HepG2 (cell line): ENCODE measurements around the gene NKAIN4. TPM values are rescaled to one million over a fixed set of nuclear protein-coding genes. Genes with fewer than 3 reads are reported as not detected.

Source experiments
- ATAC-seq: fragments of 200-7000 bp; cut with Tn5 transposase; 3 replicates; pipeline ENCODE4 v1.9.1; 2020; ENCODE audit warnings: mild to moderate bottlenecking, moderate library complexity
- BruUV-seq: library from RNA; stranded (reverse); fragments of 400-500 nt; replicated peaks from 2 replicates; lab custom pipeline; 2021; lab: Mats Ljungman, UMichigan
- CTCF ChIA-PET: fragments of 300-600 bp; formaldehyde crosslinking; extraction: SDS; loops from one replicate; lab custom pipeline; 2021; ENCODE audit warnings: low total read pairs, inconsistent platforms, low intra/inter-chr PET ratio; lab: Yijun Ruan, JAX
- POLR2A ChIA-PET: fragments of 350-600 bp; sonication (Branson Sonifier 250); formaldehyde crosslinking; loops from one replicate; lab custom pipeline; 2020; ENCODE audit warnings: antibody characterized with exemption, inconsistent platforms; lab: Yijun Ruan, JAX
- DNase-seq: peaks from one replicate; pipeline ENCODE4 v3.0.0-alpha.2; 2015; ENCODE audit warnings: low spot score
- FAIRE-seq: peaks from 3 replicates; lab custom pipeline; 2011; peaks lifted over from hg19 to GRCh38; lab: Jason Lieb, UNC
- H2AFZ ChIP-seq: one replicate; pipeline ENCODE4 v1.6.1; 2011; ENCODE audit warnings: low read length, inconsistent platforms
- H3K27ac ChIP-seq: fragments of 300-600 bp; 3 replicates; pipeline ENCODE4 v1.8.0; 2011; ENCODE audit warnings: mixed run types, mild to moderate bottlenecking, mixed read lengths, low read length, inconsistent platforms; ENCODE audit not compliant: insufficient read depth; ENCODE audit errors: extremely low read length
- H3K27me3 ChIP-seq, 2 experiments: fragments of 200-600 bp in 1 of 2; 2 replicates in 1 of 2; 3 replicates in 1 of 2; pipeline versions ENCODE4 v1.6.0 to v1.8.0; 2011; ENCODE audit warnings: low read length in 2 of 2, mild to moderate bottlenecking in 2 of 2, moderate library complexity in 2 of 2, inconsistent platforms in 1 of 2; ENCODE audit not compliant: insufficient read depth in 2 of 2, control insufficient read depth in 1 of 2
- H3K36me3 ChIP-seq, 2 experiments: fragments of 200-600 bp in 1 of 2; replicated peaks in 1 of 2; 2 replicates in 1 of 2; 3 replicates in 1 of 2; pipeline versions ENCODE4 v1.5.1 to v1.8.0; 2011; ENCODE audit warnings: low read length in 2 of 2, inconsistent platforms in 1 of 2; ENCODE audit not compliant: insufficient read depth in 2 of 2, control insufficient read depth in 1 of 2
- H3K4me1 ChIP-seq: 2 replicates; pipeline ENCODE4 v1.5.1; 2012; ENCODE audit warnings: low read length, inconsistent platforms; ENCODE audit not compliant: insufficient read depth
- H3K4me2 ChIP-seq: 2 replicates; pipeline ENCODE4 v1.6.0; 2011; ENCODE audit warnings: low read depth, low read length, inconsistent platforms
- H3K4me3 ChIP-seq, 3 experiments: fragments of 200-600 bp in 1 of 3; sonication (generic), shearing (Covaris generic) in 1 of 3; replicated peaks in 1 of 3; 2 replicates each; pipeline ENCODE4 v1.5.1; 2011 to 2016; ENCODE audit warnings: low read length in 3 of 3, inconsistent platforms in 2 of 3, low read depth in 2 of 3, mild to moderate bottlenecking in 2 of 3, control low read depth in 1 of 3, mixed read lengths in 1 of 3; ENCODE audit not compliant: insufficient read depth in 1 of 3
- H3K79me2 ChIP-seq: one replicate; pipeline ENCODE4 v1.6.1; 2011; ENCODE audit warnings: low read length, inconsistent platforms; ENCODE audit not compliant: insufficient read depth
- H3K9ac ChIP-seq: 2 replicates; pipeline ENCODE4 v1.6.0; 2011; ENCODE audit warnings: mild to moderate bottlenecking, low read depth, low read length, inconsistent platforms; ENCODE audit not compliant: insufficient read depth
- H3K9me3 ChIP-seq: 2 replicates; pipeline ENCODE4 v1.5.1; 2012; ENCODE audit warnings: mild to moderate bottlenecking, low read length
- H4K20me1 ChIP-seq: 2 replicates; pipeline ENCODE4 v1.6.0; 2011; ENCODE audit warnings: inconsistent platforms, mild to moderate bottlenecking, low read length, moderate library complexity; ENCODE audit not compliant: insufficient read depth
- AGO2 ChIP-seq: fragments of 200-400 bp; formaldehyde crosslinking; optimal IDR thresholded peaks from 2 replicates; pipeline ENCODE3; 2017; ENCODE audit warnings: mild to moderate bottlenecking, low read depth, low read length, moderate library complexity
- ARHGAP35 ChIP-seq: sonication (generic); formaldehyde crosslinking; IDR thresholded peaks from 2 replicates; pipeline ENCODE4 v1.9.0; 2022; ENCODE audit warnings: mild to moderate bottlenecking, inconsistent platforms, moderate library complexity, missing genetic modification reagents, borderline replicate concordance
- EED ChIP-seq: sonication (generic); formaldehyde crosslinking; IDR thresholded peaks from 2 replicates; pipeline ENCODE4 v1.5.0; 2020; ENCODE audit warnings: mild to moderate bottlenecking, missing genetic modification reagents
- HDAC1 ChIP-seq: sonication (generic); formaldehyde crosslinking; IDR thresholded peaks from 2 replicates; pipeline ENCODE4 v1.5.1; 2020; ENCODE audit warnings: mild to moderate bottlenecking, missing genetic modification reagents
- HIC2 ChIP-seq: sonication (generic); formaldehyde crosslinking; IDR thresholded peaks from 2 replicates; pipeline ENCODE4 v1.9.0; 2022; ENCODE audit warnings: low read depth, missing genetic modification reagents
- HOXA5 ChIP-seq: sonication (generic); formaldehyde crosslinking; IDR thresholded peaks from 2 replicates; pipeline ENCODE4 v1.4.0; 2020; ENCODE audit warnings: missing genetic modification reagents
- NFE2L1 ChIP-seq: sonication (generic); formaldehyde crosslinking; IDR thresholded peaks from 2 replicates; pipeline ENCODE4 v1.4.0; 2020; ENCODE audit warnings: missing genetic modification reagents, mild to moderate bottlenecking, borderline replicate concordance
- PCBP1 ChIP-seq: fragments of 200-400 bp; formaldehyde crosslinking; IDR thresholded peaks from 2 replicates; pipeline ENCODE4 v1.6.1; 2017; ENCODE audit warnings: mild to moderate bottlenecking, low read depth, low read length, borderline replicate concordance
- PPARG ChIP-seq: conservative IDR thresholded peaks from 2 replicates; pipeline ENCODE4 v1.6.1; 2016; ENCODE audit warnings: missing biosample characterization, missing genetic modification reagents
- RXRA ChIP-seq: sonication (generic); formaldehyde crosslinking; IDR thresholded peaks from 2 replicates; pipeline ENCODE4 v1.5.1; 2020; ENCODE audit warnings: missing genetic modification reagents
- ZBTB7A ChIP-seq: sonication (generic); formaldehyde crosslinking; IDR thresholded peaks from 2 replicates; pipeline ENCODE4 v1.8.0; 2022; ENCODE audit warnings: mild to moderate bottlenecking, missing genetic modification reagents
- ZNF383 ChIP-seq: sonication (generic); formaldehyde crosslinking; IDR thresholded peaks from 2 replicates; pipeline ENCODE4 v1.4.0; 2020; ENCODE audit warnings: missing genetic modification reagents, mild to moderate bottlenecking, borderline replicate concordance
- ZNF547 ChIP-seq: sonication (generic); formaldehyde crosslinking; IDR thresholded peaks from 2 replicates; pipeline ENCODE4 v1.5.1; 2020; ENCODE audit warnings: mild to moderate bottlenecking, missing genetic modification reagents
- WGBS: methylation state at CpG from one replicate; pipeline ENCODE4 v1.1.6; 2017; ENCODE audit warnings: low lambda C conversion rate; 5-methylcytosine and 5-hydroxymethylcytosine counted together
- in situ Hi-C: cut with HindIII; loops from 2 replicates; pipeline ENCODE4 v1.10.0; 2017; ENCODE audit warnings: low pct_unique_long_range_greater_than_20kb; ENCODE audit not compliant: extremely low pct_ligation_motif_present
- intact Hi-C: fragments of 100-400 bp; cut with micrococcal nuclease; formaldehyde crosslinking; loops from one replicate; pipeline ENCODE4 v1.10.0; 2022; ENCODE audit not compliant: unreplicated experiment
- polyA plus RNA-seq, 8 experiments: library from polyadenylated mRNA; depleted of rRNA in 3 of 8; stranded (reverse) in 7 of 8; unstranded in 1 of 8; fragments of >200 nt; fragmentation: Illumina TruSeq in 4 of 8; extraction: Trizol in 4 of 8; gene quantifications; 2 replicates each; pipeline versions ENCODE4 v1.2.1 to v1.2.3, GENCODE V29; 2011 to 2016; ENCODE audit warnings: low read depth in 4 of 8, missing spikeins in 1 of 8, mixed read lengths in 1 of 8; ENCODE audit not compliant: insufficient read depth in 1 of 8
- total RNA-seq, 5 experiments: library from RNA; depleted of rRNA; stranded (reverse); fragments of >200 nt; fragmentation: Illumina TruSeq; extraction: Trizol; gene quantifications; 2 replicates each; pipeline ENCODE4 v1.2.3, GENCODE V29; 2016; ENCODE audit warnings: low read depth in 1 of 5
- TF ChIP-seq, protein P1 (sequence below): sonication (generic); IDR thresholded peaks from 2 replicates; pipeline ENCODE4 v1.6.1; 2016; ENCODE audit warnings: low read depth, borderline replicate concordance
- TF ChIP-seq, protein P2 (sequence below): IDR thresholded peaks from 2 replicates; pipeline ENCODE4 v1.6.1; 2016; ENCODE audit warnings: missing compliant biosample characterization, missing genetic modification reagents, borderline replicate concordance

NKAIN4 gene
- total and polyA plus RNA-seq, 2 of the 13 experiments (the other 11 are each of a cell fraction or from before 2014, with no cell fraction given), result not detected

DNA sequence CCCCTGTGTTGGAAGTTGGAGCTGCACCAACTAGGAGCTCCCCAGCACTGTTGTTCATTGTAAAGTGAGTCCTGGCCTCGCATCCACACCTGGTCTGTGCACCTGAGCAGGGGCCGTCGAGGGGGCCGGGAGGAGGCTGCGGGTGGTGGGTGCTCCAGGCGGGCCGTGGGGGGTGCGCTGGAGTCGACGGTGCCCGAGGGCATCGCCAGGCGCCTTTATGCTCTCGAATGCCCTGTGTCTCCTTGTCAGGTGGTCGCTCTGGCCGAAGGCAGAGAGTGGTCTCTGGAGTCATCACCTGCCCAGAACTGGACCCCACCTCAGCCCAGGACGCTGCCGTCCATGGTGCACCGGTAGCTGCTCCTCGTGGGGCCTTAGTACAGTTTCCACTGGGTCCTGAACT is 22.7 kb upstream of the NKAIN4 start (continued):
- TF ChIP-seq NFE2L1 (CRISPR knock-in tag) (no peak), HOXA5 (no peak), ZBTB7A (CRISPR knock-in tag) (no peak), PPARG (CRISPR knock-in tag) (no peak), ARHGAP35 (CRISPR knock-in tag) (no peak)
- TF ChIP-seq, protein P1, sequence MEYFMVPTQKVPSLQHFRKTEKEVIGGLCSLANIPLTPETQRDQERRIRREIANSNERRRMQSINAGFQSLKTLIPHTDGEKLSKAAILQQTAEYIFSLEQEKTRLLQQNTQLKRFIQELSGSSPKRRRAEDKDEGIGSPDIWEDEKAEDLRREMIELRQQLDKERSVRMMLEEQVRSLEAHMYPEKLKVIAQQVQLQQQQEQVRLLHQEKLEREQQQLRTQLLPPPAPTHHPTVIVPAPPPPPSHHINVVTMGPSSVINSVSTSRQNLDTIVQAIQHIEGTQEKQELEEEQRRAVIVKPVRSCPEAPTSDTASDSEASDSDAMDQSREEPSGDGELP, result no peak

GRCh38 chr20:63275825-63276224 is 21.6 kb upstream of the NKAIN4 start:
- no peak overlapping the region for H3K27ac ChIP-seq
- no peak overlapping the region for H3K4me3 ChIP-seq
- 98% methylated on average over 18 of the region's 18 CpGs for WGBS

More at GRCh38 chr20:63275825-63276224, 21.6 kb upstream of the NKAIN4 start:
- Histone ChIP-seq H3K4me2 (no peak overlapping the region), H4K20me1 (peaks cover 33% of the 10 kb centered on the region), H3K27me3 (no peaks in the 10 kb centered on the region; a peak in 1 of 5 replicates), H3K79me2 (peaks cover 41% of the 10 kb centered on the region), H3K9me3 (no peaks in the 10 kb centered on the region), H3K4me1 (peaks cover 20% of the 10 kb centered on the region), H2AFZ (no peak overlapping the region), H3K9ac (no peak overlapping the region), H3K36me3 (peaks cover 40 to 57% of the 10 kb centered on the region in 2 experiments)
- no peak for TF ChIP-seq HDAC1 (CRISPR knock-in tag)
- no peak for TF ChIP-seq RXRA
- no peak for TF ChIP-seq ZNF547
- TF ChIP-seq ZNF383, result no peak
- TF ChIP-seq, protein P2, sequence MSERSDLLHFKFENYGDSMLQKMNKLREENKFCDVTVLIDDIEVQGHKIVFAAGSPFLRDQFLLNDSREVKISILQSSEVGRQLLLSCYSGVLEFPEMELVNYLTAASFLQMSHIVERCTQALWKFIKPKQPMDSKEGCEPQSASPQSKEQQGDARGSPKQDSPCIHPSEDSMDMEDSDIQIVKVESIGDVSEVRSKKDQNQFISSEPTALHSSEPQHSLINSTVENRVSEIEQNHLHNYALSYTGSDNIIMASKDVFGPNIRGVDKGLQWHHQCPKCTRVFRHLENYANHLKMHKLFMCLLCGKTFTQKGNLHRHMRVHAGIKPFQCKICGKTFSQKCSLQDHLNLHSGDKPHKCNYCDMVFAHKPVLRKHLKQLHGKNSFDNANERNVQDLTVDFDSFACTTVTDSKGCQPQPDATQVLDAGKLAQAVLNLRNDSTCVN, result no peak
- TF ChIP-seq AGO2, result peak; percentile 53
- TF ChIP-seq PCBP1, result 0 out of 2 replicates have a peak, but pooled peaks have one; percentile 37
- TF ChIP-seq EED, result 0 out of 2 replicates have a peak, but pooled peaks have one; percentile 60
- TF ChIP-seq HIC2 (CRISPR knock-in tag), result no peak
- CTCF ChIA-PET, result no interaction called here
- DNase-seq (no peak), FAIRE-seq (no peak), ATAC-seq (no peak)
- intact Hi-C loops (no loop called here), in situ Hi-C loops (no loop called here)
- POLR2A ChIA-PET, result no interaction called here
- BruUV-seq, result no TSS peak
